OCI-LY3 (cell line): ENCODE measurements around the gene JMJD8.
"Not testable (repeated sequence)": the region's sequence is repeated elsewhere in the genome, so short reads cannot be mapped to it uniquely, and the experiment has no call there.

Experiments used
- H2AFZ ChIP-seq: fragments of 200-600, 300-600 bp; shearing (Covaris generic); 2 replicates; pipeline ENCODE4 v1.6.0; 2014; ENCODE audit warnings: antibody characterized with exemption, low read depth, low read length
- H3K27ac ChIP-seq: fragments of 200-600, 300-600 bp; sonication (generic); 2 replicates; pipeline ENCODE4 v1.5.1; 2014; ENCODE audit warnings: mild to moderate bottlenecking, low read length, moderate library complexity, mixed read lengths
- H3K27me3 ChIP-seq: fragments of 200-600, 300-600 bp; sonication (generic); 2 replicates; pipeline ENCODE4 v1.6.1; 2014; ENCODE audit warnings: low read depth, low read length, mixed read lengths
- H3K36me3 ChIP-seq: fragments of 200-600, 300-600 bp; sonication (generic); replicated peaks from 2 replicates; pipeline ENCODE3; 2014; ENCODE audit warnings: low read depth, low read length, mixed read lengths
- H3K4me1 ChIP-seq: fragments of 300-600, 200-600 bp; sonication (generic); 2 replicates; pipeline ENCODE4 v1.6.1; 2014; ENCODE audit warnings: low read length, mixed read lengths
- H3K4me2 ChIP-seq: fragments of 200-600, 300-600 bp; sonication (generic); 2 replicates; pipeline ENCODE4 v1.6.1; 2014; ENCODE audit warnings: low read length, mixed read lengths
- H3K4me3 ChIP-seq: fragments of 300-600, 200-600 bp; sonication (generic); 2 replicates; pipeline ENCODE4 v1.5.1; 2014; ENCODE audit warnings: antibody characterized with exemption, mild to moderate bottlenecking, low read length, moderate library complexity
- H3K79me2 ChIP-seq: fragments of 300-600, 200-600 bp; shearing (Covaris generic); 2 replicates; pipeline ENCODE4 v1.6.1; 2014; ENCODE audit warnings: mild to moderate bottlenecking, low read length, mixed read lengths
- H3K9ac ChIP-seq: fragments of 300-600, 200-600 bp; shearing (Covaris generic); 2 replicates; pipeline ENCODE4 v1.6.0; 2014; ENCODE audit warnings: mild to moderate bottlenecking, low read length, moderate library complexity
- H3K9me3 ChIP-seq: fragments of 200-600, 300-600 bp; shearing (Covaris generic); 2 replicates; pipeline ENCODE4 v1.6.1; 2014; ENCODE audit warnings: low read length, mixed read lengths; ENCODE audit not compliant: insufficient read depth
- H4K20me1 ChIP-seq: fragments of 200-600, 300-600 bp; sonication (generic); 2 replicates; pipeline ENCODE4 v1.6.1; 2016; ENCODE audit warnings: low read length, mixed read lengths; ENCODE audit not compliant: insufficient read depth
- CTCF ChIP-seq: fragments of 200-600, 300-600 bp; sonication (generic); IDR thresholded peaks from 2 replicates; pipeline ENCODE4 v1.5.1; 2014; ENCODE audit warnings: antibody characterized with exemption, low read length, low read depth
- EZH2phosphoT487 ChIP-seq: fragments of 200-600 bp; shearing (Covaris generic); IDR thresholded peaks from 2 replicates; pipeline ENCODE4 v1.6.1; 2018; ENCODE audit warnings: antibody characterized with exemption, mixed run types, low read depth

JMJD8 gene

GRCh38 chr16:712740-713250 is 28.7 kb upstream of the JMJD8 start:
- not testable (repeated sequence) for H3K4me2 ChIP-seq, H3K4me3 ChIP-seq, H3K9me3 ChIP-seq, H3K79me2 ChIP-seq, H2AFZ ChIP-seq, H4K20me1 ChIP-seq, H3K9ac ChIP-seq, H3K36me3 ChIP-seq, H3K4me1 ChIP-seq, H3K27ac ChIP-seq
- H3K27me3 ChIP-seq = peaks cover 18% of the 10 kb centered on the region
- TF ChIP-seq CTCF = peak; percentile 23

GRCh38 chr16:711548-712320 is 27.6 kb upstream of the JMJD8 start:
- no peaks in the 10 kb centered on the region for H3K79me2 ChIP-seq
- H3K27me3 ChIP-seq = peaks cover 18% of the 10 kb centered on the region
- H2AFZ ChIP-seq = no peak overlapping the region
- no peaks in the 10 kb centered on the region for H3K9me3 ChIP-seq
- no peaks in the 10 kb centered on the region for H4K20me1 ChIP-seq
- TF ChIP-seq CTCF (peak; percentile 79), EZH2phosphoT487 (no peak)
- H3K9ac ChIP-seq = no peak overlapping the region
- no peak overlapping the region for H3K27ac ChIP-seq
- H3K4me2 ChIP-seq = 0 out of 2 replicates have a peak overlapping the region, but pooled peaks have one; percentile 3
- H3K36me3 ChIP-seq = no peaks in the 10 kb centered on the region
- H3K4me1 ChIP-seq = no peaks in the 10 kb centered on the region; the same call in 1 of the 2 replicates
- H3K4me3 ChIP-seq = no peak overlapping the region

GRCh38 chr16:711084-711483 is 26.9 kb upstream of the JMJD8 start:
- Histone ChIP-seq H3K4me1 (no peaks in the 10 kb centered on the region; the same call in 1 of the 2 replicates), H4K20me1 (no peaks in the 10 kb centered on the region), H3K27ac (no peak overlapping the region), H3K79me2 (no peaks in the 10 kb centered on the region), H3K4me3 (no peak overlapping the region), H3K9ac (no peak overlapping the region), H3K4me2 (no peak overlapping the region), H3K9me3 (no peaks in the 10 kb centered on the region), H3K36me3 (no peaks in the 10 kb centered on the region), H3K27me3 (peaks cover 18% of the 10 kb centered on the region), H2AFZ (no peak overlapping the region)
- TF ChIP-seq CTCF (no peak), EZH2phosphoT487 (no peak)

GRCh38 chr16:710500-711075 is 26.5 kb upstream of the JMJD8 start:
- TF ChIP-seq CTCF (no peak), EZH2phosphoT487 (no peak)
- Histone ChIP-seq H3K9me3 (no peaks in the 10 kb centered on the region), H2AFZ (no peak overlapping the region), H3K36me3 (no peaks in the 10 kb centered on the region), H3K27me3 (peaks cover 18% of the 10 kb centered on the region), H4K20me1 (no peaks in the 10 kb centered on the region), H3K9ac (no peak overlapping the region), H3K79me2 (no peaks in the 10 kb centered on the region), H3K27ac (no peak overlapping the region), H3K4me3 (no peak overlapping the region), H3K4me2 (no peak overlapping the region), H3K4me1 (no peaks in the 10 kb centered on the region; the same call in 1 of the 2 replicates)
